ENCODE results near the gene MARCHF6. TPM values are rescaled to one million over a fixed set of nuclear protein-coding genes. Genes with fewer than 3 reads are reported as not detected.
A peak's percentile ranks its signal among the peaks of the same experiment; 100 is the strongest.
"Not testable (repeated sequence)": the region's sequence is repeated elsewhere in the genome, so short reads cannot be mapped to it uniquely, and the experiment has no call there.

The MARCHF6 gene
- total RNA-seq, 1 donor: 53.9 TPM

GRCh38 chr5:10381803-10382202 lies 28.3 kb downstream of the MARCHF6 start:
- TF ChIP-seq, protein P1, sequence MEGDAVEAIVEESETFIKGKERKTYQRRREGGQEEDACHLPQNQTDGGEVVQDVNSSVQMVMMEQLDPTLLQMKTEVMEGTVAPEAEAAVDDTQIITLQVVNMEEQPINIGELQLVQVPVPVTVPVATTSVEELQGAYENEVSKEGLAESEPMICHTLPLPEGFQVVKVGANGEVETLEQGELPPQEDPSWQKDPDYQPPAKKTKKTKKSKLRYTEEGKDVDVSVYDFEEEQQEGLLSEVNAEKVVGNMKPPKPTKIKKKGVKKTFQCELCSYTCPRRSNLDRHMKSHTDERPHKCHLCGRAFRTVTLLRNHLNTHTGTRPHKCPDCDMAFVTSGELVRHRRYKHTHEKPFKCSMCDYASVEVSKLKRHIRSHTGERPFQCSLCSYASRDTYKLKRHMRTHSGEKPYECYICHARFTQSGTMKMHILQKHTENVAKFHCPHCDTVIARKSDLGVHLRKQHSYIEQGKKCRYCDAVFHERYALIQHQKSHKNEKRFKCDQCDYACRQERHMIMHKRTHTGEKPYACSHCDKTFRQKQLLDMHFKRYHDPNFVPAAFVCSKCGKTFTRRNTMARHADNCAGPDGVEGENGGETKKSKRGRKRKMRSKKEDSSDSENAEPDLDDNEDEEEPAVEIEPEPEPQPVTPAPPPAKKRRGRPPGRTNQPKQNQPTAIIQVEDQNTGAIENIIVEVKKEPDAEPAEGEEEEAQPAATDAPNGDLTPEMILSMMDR (IDR thresholded peaks at IDR 0.05; ENCODE audit: extremely low read depth, low read depth, low read length): no peak
- Histone ChIP-seq H3K36me3 (ENCODE audit: insufficient read depth, low read length) (peaks cover 26% of the 10 kb centered on the region), H3K4me3 (ENCODE audit: insufficient read depth, low read length) (no peak overlapping the region), H3K27ac (ENCODE audit: low read depth, low read length) (no peak overlapping the region), H3K4me2 (ENCODE audit: insufficient read depth, low read length) (no peak overlapping the region), H2AFZ (ENCODE audit: low read length) (no peak overlapping the region), H3K4me1 (ENCODE audit: insufficient read depth, low read length) (no peaks in the 10 kb centered on the region), H4K20me1 (ENCODE audit: insufficient read depth, low read length) (peaks cover 25% of the 10 kb centered on the region), H3K79me2 (ENCODE audit: insufficient read depth, low read length) (peaks cover 73% of the 10 kb centered on the region), H3K9me3 (ENCODE audit: low read depth, low read length) (no peaks in the 10 kb centered on the region), H3K27me3 (ENCODE audit: insufficient read depth, low read length) (no peaks in the 10 kb centered on the region)
- no peak for DNase-seq (ENCODE audit: insufficient read length, low spot score, missing footprints)

- no peak overlapping the region for H3K4me3 ChIP-seq (ENCODE audit: insufficient read depth, low read length)
- H3K9me3 ChIP-seq (ENCODE audit: low read depth, low read length): no peaks in the 10 kb centered on the region
- no peaks in the 10 kb centered on the region for H3K27me3 ChIP-seq (ENCODE audit: insufficient read depth, low read length)
- no peak overlapping the region for H3K27ac ChIP-seq (ENCODE audit: low read depth, low read length)
- peaks cover 4% of the 10 kb centered on the region for H3K4me1 ChIP-seq (ENCODE audit: insufficient read depth, low read length)
- TF ChIP-seq, protein P1 (IDR thresholded peaks at IDR 0.05; ENCODE audit: extremely low read depth, low read depth, low read length): no peak
- H2AFZ ChIP-seq (ENCODE audit: low read length): no peak overlapping the region
- H3K36me3 ChIP-seq (ENCODE audit: insufficient read depth, low read length): peaks cover 27% of the 10 kb centered on the region
- H3K4me2 ChIP-seq (ENCODE audit: insufficient read depth, low read length): no peak overlapping the region
- no peak for DNase-seq (ENCODE audit: insufficient read length, low spot score, missing footprints)
- peaks cover 12% of the 10 kb centered on the region for H4K20me1 ChIP-seq (ENCODE audit: insufficient read depth, low read length)
- peaks cover 63% of the 10 kb centered on the region for H3K79me2 ChIP-seq (ENCODE audit: insufficient read depth, low read length)
These were observed 31.0 kb downstream of the MARCHF6 start for GRCh38 chr5:10384483-10384882.

GRCh38 chr5:10387690-10388089 lies 34.2 kb downstream of the MARCHF6 start:
- Histone ChIP-seq H3K4me1 (ENCODE audit: insufficient read depth, low read length) (peaks cover 4% of the 10 kb centered on the region), H4K20me1 (ENCODE audit: insufficient read depth, low read length) (peaks cover 2% of the 10 kb centered on the region), H3K27me3 (ENCODE audit: insufficient read depth, low read length) (no peaks in the 10 kb centered on the region), H3K4me3 (ENCODE audit: insufficient read depth, low read length) (no peak overlapping the region), H3K9me3 (ENCODE audit: low read depth, low read length) (no peaks in the 10 kb centered on the region), H3K4me2 (ENCODE audit: insufficient read depth, low read length) (no peak overlapping the region), H3K36me3 (ENCODE audit: insufficient read depth, low read length) (peaks cover 41% of the 10 kb centered on the region), H2AFZ (ENCODE audit: low read length) (no peak overlapping the region), H3K27ac (ENCODE audit: low read depth, low read length) (peak overlapping the region; percentile 18), H3K79me2 (ENCODE audit: insufficient read depth, low read length) (peaks cover 39% of the 10 kb centered on the region)
- DNase-seq (ENCODE audit: insufficient read length, low spot score, missing footprints): no peak
- TF ChIP-seq, protein P1 (IDR thresholded peaks at IDR 0.05; ENCODE audit: extremely low read depth, low read depth, low read length): no peak

GRCh38 chr5:10391130-10391529 lies 37.6 kb downstream of the MARCHF6 start:
- DNase-seq (ENCODE audit: insufficient read length, low spot score, missing footprints): no peak
- no peak overlapping the region for H3K27ac ChIP-seq (ENCODE audit: low read depth, low read length)
- H3K9me3 ChIP-seq (ENCODE audit: low read depth, low read length): no peaks in the 10 kb centered on the region
- peaks cover 17% of the 10 kb centered on the region for H3K79me2 ChIP-seq (ENCODE audit: insufficient read depth, low read length)
- H3K36me3 ChIP-seq (ENCODE audit: insufficient read depth, low read length): peaks cover 58% of the 10 kb centered on the region
- no peaks in the 10 kb centered on the region for H3K27me3 ChIP-seq (ENCODE audit: insufficient read depth, low read length)
- H3K4me1 ChIP-seq (ENCODE audit: insufficient read depth, low read length): peaks cover 12% of the 10 kb centered on the region
- H3K4me3 ChIP-seq (ENCODE audit: insufficient read depth, low read length): no peak overlapping the region
- no peak overlapping the region for H3K4me2 ChIP-seq (ENCODE audit: insufficient read depth, low read length)
- TF ChIP-seq, protein P1 (IDR thresholded peaks at IDR 0.05; ENCODE audit: extremely low read depth, low read depth, low read length): no peak
- no peak overlapping the region for H2AFZ ChIP-seq (ENCODE audit: low read length)
- peaks cover 4% of the 10 kb centered on the region for H4K20me1 ChIP-seq (ENCODE audit: insufficient read depth, low read length)

DNA sequence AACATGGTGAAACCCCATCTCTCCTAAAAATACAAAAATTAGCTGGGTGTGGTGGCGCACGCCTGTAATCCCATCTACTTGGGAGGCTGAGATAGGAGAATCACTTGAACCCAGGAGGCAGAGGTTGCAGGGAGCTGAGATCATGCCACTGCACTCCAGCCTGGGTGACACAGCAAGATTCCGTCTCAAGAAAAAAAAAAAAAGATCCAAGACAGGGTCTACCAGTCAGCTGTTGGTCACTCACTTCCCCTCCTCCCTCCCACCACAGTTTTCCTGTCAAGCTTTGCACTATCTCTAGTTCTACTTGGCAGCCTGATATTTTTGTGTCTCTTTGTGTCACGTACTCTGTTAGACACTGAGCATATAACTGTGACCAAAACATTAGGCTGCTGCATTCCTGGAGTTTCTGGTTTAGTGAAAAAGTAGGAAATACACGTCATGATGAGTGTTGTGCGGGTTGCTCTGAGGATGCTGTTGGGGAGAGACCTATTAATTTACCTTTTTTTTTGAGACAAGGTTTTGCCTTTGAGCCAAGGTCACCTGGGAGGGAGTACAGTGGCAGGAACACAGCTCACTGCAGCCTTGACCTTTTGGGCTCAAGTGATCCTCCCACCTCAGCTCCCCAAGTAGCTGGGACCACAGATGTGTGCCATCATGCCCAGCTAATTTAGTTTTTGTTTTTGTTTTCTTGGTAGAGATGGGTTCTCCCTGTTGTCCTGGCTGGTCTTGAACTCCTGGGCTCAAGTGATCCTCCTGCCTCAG lies 39.3 kb downstream of the MARCHF6 start:
- not testable (repeated sequence) for H3K9me3 ChIP-seq (ENCODE audit: low read depth, low read length); H2AFZ ChIP-seq (ENCODE audit: low read length); H3K4me3 ChIP-seq (ENCODE audit: insufficient read depth, low read length); H4K20me1 ChIP-seq (ENCODE audit: insufficient read depth, low read length); H3K4me2 ChIP-seq (ENCODE audit: insufficient read depth, low read length); H3K27me3 ChIP-seq (ENCODE audit: insufficient read depth, low read length)
- Histone ChIP-seq H3K36me3 (ENCODE audit: insufficient read depth, low read length) (peaks cover 64% of the 10 kb centered on the region), H3K4me1 (ENCODE audit: insufficient read depth, low read length) (peaks cover 12% of the 10 kb centered on the region), H3K27ac (ENCODE audit: low read depth, low read length) (peak overlapping the region; percentile 69), H3K79me2 (ENCODE audit: insufficient read depth, low read length) (peaks cover 20% of the 10 kb centered on the region)
- DNase-seq (ENCODE audit: insufficient read length, low spot score, missing footprints): peak; percentile 27

All from osteoblast (primary cell).